Stimulated activated CD8-positive, alpha-beta memory T cell treated with anti-CD3 and anti-CD28 coated beads, Interleukin-7, amount 100 ng/mL, for 4 hours (primary cell): ENCODE data around the gene MT1B.
"Not testable (repeated sequence)": the region's sequence is repeated elsewhere in the genome, so short reads cannot be mapped to it uniquely, and the experiment has no call there.

Source experiments
- DNase-seq, 2 donors: peaks; one replicate each; pipeline ENCODE4 v3.0.0-alpha.2; 2020; ENCODE audit warnings: low read depth in 2 of 2

Gene MT1B

DNA sequence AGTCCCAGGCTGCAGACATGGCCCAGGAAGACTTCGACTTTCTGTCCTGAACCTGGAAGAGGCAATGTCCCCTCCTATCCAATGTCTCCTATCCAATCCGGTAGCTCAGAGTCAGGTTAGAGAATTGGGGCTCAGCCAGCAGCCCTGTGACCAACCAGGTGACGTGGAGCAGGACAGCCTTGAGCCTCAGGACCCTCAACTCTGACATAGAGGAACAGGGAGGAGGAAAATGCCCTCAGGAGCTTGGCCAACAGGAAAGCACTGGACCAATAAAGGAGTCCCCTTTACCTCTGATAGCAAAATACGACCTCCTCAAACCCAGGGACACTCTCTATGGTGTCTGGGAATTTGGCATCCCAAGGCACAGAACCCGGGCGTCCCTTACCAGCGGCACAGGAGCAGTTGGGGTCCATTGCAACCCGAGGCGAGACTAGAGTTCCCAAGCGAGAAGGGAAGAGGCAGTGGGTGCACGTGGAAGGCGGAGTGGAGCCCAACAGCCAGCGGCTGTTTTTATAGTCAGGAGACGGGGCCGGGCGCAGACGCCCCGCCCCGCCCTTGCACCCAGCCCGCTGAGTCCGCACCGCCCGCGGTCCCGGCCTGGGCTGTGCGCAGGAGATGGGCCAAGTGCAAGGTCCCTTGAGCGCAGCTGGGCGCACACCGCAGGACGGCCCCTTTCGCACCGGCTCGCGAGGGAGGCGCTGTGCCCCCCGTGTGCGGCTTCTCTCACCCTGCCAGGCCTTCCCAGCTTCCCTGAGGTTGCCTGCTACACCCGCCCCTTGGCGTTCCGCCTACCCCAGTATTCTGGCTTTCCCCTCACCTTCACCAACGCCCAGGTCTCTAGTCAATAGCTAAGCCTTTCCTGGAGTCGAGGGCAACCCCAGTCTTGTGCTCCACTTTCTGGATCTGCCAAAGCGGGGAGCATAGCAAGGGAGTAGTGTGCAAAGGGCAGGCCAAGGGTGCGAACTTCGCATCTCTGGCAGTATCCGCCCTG is 16.2 kb downstream of the MT1B start, which contains the start of gene MT1G:
Gene MT1G (minus strand): TSS at position 485 of the 991 bp plus-strand sequence. CDS start 72 bp downstream, at position 413.
- no peak for DNase-seq

GRCh38 chr16:56669005-56669839 is 17.5 kb downstream of the MT1B start, which contains the start of gene MT1H:
MT1H (plus strand) TSS chr16:56669814; CDS start chr16:56669885, 71 bp downstream.
- DNase-seq = no peak

- no peak for DNase-seq
Measured at GRCh38 chr16:56669840-56670619, 18.3 kb downstream of the MT1B start.

DNA sequence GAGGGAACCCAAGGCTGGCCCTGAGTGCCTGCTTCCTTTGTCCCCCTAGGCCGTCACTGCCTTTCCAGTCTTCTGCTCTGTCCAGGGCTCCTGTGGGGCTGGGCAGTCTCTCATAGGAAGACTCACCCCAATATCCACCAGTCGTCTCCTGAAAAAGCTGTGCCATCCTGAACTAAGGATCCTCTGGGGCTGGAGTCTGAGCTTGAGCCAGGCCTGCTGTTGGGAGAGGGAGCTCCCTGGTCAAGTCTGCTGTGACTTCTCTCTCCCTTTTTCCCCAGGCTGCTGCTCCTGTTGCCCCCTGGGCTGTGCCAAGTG is 18.9 kb downstream of the MT1B start:
- DNase-seq = no peak

GRCh38 chr16:56671691-56672090 is 20.0 kb downstream of the MT1B start:
- not testable (repeated sequence) for DNase-seq

DNA sequence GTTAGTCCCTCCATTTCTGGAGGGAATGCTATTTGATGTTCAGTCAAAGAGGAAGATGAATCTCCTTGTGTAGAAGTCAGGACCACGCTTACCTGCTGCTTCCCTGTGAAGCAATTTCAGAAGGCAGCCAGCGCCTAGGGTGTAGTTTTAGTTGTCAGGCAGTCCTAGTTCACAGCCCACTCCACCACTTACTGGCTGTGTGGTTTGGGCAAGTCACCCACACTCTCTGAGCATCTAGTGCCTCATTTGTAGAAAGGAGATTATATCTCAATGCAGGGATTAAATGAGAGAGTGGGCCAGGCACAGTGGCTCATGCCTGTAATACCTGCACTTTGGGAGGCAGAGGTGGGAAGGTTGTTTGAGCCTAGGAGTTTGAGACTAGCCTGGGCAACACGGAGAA is 20.5 kb downstream of the MT1B start:
- DNase-seq = not testable (repeated sequence)

DNA sequence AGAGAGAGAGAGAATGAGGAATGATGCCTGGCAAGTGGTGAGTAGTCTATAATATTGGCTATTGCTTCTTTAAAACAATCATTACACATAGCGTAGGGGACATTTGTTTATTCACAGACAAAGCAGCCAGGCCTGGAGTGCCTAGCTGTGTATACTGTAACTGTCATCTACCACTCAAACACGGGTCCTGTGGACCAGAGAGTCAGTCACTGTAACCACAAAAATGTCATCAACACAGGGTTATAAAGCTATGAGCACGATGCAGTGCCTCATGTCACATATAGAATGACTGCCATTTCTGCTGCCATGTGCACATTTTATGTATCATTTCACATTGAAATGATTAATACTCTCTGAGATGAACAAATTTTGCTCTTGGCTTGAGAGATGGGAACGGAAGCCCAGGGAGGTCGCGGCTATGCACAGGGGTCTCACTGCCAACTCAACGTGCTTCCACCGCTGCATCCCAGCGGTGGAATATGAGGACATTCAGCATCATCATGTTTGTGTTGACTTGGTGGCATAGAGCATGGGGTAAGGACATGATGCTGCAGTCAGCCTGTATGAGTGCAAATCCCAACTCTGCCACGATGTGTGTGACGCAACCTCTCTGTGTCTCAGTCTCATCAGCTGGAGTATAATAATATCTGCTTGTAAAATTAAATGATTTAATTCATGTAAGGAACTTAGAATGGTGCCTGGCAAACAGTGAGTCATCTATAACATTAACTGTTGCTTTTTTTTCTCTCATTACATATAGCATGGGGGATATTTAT is 21.3 kb downstream of the MT1B start:
- no peak for DNase-seq

DNA sequence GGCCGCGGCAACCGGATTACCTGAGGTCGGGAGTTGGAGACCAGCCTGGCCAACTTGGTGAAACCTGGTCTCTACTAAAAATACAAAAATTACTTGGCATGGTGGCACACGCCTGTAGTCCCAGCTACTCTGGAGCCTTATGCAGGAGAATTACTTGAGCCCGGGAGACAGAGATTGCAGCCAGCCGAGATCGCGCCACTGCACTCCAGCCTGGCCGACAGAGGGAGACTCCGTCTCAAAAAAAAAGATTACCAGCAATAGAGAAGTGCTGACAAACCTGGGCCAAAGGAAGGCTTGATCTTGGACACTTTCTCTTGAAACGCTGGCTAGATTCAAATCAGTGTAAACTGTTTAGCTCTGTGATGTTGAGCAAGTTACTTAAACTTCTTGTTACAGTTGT is 22.2 kb downstream of the MT1B start:
- no peak for DNase-seq

GRCh38 chr16:56674570-56674969 is 22.9 kb downstream of the MT1B start:
- DNase-seq = not testable (repeated sequence)

- DNase-seq = peak; percentile 39 to 65
Measured at GRCh38 chr16:56675685-56676210, 24.1 kb downstream of the MT1B start.

GRCh38 chr16:56677474-56677873 is 25.8 kb downstream of the MT1B start:
- DNase-seq = no peak

GRCh38 chr16:56679078-56679730 is 27.5 kb downstream of the MT1B start:
- no peak for DNase-seq

DNA sequence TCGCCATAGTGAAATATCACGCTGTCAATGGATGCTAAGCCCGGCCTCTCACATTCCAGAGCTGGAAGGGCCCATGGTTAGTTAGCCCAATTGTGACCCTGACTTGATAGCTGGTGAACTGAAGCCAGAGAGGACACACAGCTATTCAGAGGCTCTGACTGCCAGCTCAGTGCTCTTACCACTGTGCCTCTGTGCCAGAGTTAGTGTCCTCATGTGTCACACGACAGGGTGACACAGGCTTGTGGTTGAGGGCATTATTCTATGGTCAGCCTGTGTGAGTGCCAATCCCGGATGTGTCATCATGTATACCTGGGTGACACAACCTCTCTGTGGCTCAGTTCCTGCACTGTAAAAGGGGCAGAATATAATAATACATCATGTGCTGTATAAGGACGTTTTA is 28.1 kb downstream of the MT1B start:
- DNase-seq = no peak

GRCh38 chr16:56681939-56682702 is 30.4 kb downstream of the MT1B start, which contains the start of gene MT1X:
MT1X (plus strand) TSS chr16:56682470; CDS start chr16:56682541, 71 bp downstream.
- peak; percentile 68 to 76 for DNase-seq

DNA sequence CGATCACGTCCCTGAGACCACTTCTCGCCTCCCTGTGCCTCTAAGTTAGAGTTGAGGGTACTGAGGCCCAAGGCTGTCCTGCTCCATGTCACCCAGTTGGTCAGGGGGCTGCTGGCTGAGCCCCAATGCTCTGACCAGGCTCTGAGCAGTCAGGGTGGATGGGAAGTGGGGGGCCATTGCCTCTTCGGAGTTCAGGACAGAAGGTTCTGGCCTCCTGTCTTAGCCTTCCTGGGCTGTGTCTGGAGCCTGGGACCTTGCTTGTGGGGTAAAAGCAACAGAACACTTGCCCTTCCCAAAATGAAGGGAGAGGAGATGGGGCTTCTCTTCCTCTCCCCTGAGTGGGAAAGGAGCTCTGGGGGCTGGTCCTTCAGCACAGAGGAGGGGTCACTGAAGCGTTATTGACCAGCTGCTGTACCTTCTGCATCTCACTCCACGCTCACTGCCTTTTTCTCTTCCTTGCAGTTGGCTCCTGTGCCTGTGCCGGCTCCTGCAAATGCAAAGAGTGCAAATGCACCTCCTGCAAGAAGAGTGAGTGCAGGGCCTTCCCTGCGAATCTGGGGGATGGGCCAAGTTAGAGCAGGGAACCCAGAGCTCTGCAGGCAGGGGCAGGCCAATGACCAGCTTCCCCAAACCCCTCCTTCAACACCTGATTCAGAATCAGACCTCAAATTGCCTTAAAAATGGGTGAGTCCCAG is 31.2 kb downstream of the MT1B start:
- DNase-seq = no peak

GRCh38 chr16:56683424-56684172 is 31.9 kb downstream of the MT1B start:
- DNase-seq = no peak

GRCh38 chr16:56684256-56684925 is 32.7 kb downstream of the MT1B start:
- no peak for DNase-seq
